HG03064 (cell line): ENCODE measurements around the gene MTMR10.

Experiments
- ATAC-seq: cut with Tn5 transposase; IDR thresholded peaks from one replicate; pipeline ENCODE4 v1.9.1; 2021; ENCODE audit warnings: low read depth; ENCODE audit not compliant: unreplicated experiment

Gene MTMR10

GRCh38 chr15:30962079-30962478 lies 29.3 kb downstream of the MTMR10 start:
- no peak for ATAC-seq

- no peak for ATAC-seq
Measured at GRCh38 chr15:30958219-30958618, 33.2 kb downstream of the MTMR10 start.

DNA sequence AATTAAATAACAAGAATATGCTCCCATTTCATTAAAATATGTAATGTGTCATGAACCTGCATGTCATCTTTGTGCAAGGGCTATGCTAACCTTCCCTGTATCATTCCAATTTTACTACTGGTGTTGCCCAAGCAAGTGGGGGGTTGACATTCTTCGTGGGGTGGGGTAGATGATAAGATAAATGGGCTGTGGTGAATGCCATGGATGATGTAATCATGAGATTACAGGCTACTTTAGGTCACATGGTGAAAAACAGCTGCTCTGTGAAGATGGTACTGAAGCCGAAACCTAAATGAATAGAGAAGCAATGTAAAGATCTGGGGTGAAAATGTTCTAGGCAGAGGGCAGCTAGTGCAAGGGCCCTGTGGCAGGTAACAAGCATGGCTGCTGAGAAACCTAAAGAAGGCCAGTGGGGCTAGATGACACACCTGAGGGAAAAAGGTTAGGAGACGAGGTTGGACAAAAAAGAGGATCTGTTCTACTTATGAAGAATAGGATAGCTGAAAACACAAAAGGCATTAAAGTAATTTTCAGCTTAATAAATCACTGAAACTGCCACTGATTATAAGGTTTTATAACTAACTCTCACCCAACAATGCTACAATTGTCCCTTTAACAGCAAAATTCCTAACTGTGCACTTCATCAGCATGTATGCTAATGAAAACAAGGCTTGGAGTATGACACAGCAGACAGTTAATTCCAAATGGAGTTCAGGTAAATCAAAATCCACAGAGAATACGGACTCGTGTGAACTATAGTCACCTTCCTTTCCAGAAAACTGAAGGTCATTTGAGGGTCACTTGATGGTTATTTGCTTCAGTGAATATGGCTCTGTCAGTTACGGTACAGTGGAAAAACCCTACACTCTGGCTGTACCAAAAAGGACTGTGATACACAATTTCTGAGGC lies 35.0 kb downstream of the MTMR10 start:
- ATAC-seq = no peak

DNA sequence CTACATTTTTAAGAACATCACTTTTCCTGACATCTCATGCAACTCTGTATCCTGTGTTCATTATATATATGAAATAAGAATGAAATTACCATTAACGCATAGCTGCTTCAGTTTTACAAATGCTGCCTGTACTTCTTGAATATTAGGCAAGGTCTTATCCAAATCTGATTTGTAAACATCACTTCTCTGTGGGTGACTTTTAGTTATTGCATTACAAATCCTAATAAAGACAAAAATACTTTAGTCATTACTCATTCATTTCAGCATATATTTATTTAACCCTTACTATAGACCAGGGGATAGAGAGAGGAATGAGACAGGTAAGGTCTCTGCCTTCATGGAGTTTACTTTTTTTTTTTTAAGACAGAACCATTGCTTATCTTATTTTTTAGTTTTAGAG lies 36.8 kb downstream of the MTMR10 start:
- ATAC-seq = no peak

- no peak for ATAC-seq
Measured at GRCh38 chr15:30953731-30954378, 37.6 kb downstream of the MTMR10 start.

GRCh38 chr15:30953183-30953582 lies 38.2 kb downstream of the MTMR10 start:
- ATAC-seq = no peak

DNA sequence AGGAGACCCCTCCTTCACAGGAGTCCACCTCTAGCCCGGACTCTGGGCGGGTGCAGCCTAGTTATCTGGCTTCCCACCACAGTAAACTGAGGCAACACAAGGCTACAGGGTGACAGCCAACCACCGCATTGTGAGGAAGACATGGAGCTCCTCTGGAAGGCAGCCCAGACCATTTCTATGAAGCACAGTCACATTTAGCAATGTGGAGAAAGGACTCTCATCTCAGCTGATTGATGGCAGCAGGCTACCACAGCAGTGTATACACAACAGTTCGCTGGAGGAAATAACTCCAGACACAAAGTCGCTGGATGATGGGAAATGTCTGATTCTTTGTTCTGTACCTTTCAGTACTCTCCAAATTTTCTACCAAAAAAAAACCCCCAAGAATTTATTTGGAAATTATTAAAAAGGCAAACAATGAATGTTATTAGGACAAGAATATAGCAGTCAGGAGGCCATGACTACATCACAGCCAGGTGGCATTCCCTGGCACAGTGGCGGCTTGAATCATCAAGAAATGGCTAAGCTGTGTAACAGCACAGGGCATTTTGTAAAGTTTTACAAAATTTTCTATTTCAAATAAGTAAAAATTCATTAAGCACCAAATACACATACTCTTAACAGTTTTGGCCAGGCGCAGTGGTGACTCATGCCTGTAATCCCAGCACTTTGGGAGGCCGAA lies 47.6 kb downstream of the MTMR10 start:
- ATAC-seq = no peak

DNA sequence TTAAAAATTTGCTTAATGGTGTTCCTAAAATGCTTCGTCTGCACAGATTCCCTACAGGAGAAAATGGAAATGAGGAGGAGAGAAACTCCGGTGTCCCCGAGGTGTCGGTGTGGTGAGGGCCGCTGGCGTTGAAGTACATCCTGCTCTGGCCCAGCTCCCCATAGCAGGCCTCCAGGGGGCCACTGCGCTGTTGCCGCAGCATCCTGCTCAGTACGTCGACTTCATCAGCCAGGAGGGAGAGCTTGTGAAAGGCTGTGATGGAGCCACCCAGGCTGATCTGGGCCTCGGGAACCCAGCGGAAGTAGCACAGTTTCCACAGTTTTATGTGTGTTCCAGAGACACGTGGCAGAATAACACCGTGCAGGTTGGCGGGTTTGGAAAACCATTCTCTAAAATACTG lies 49.9 kb downstream of the MTMR10 start:
- ATAC-seq = no peak

- ATAC-seq = no peak
Measured at GRCh38 chr15:30940359-30940758, 51.1 kb downstream of the MTMR10 start.

DNA sequence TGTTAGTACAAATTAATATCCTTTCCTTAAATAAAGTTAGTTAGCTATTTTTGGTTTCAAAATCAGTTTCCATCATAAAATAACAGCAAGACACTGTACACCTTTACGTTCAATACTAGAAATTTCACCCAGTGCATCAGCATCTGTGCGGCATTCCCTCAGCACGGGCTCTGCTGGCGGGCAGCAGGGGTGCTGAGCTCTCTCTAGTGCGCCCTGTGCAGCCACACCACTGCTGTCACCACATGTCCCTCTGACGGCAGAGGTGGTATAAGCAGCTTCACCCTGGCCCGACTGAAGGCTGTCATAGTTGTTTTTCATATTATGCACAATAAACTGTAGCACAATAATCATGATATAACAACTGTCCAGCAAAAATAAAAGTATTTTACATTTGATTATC lies 52.3 kb downstream of the MTMR10 start:
- no peak for ATAC-seq

DNA sequence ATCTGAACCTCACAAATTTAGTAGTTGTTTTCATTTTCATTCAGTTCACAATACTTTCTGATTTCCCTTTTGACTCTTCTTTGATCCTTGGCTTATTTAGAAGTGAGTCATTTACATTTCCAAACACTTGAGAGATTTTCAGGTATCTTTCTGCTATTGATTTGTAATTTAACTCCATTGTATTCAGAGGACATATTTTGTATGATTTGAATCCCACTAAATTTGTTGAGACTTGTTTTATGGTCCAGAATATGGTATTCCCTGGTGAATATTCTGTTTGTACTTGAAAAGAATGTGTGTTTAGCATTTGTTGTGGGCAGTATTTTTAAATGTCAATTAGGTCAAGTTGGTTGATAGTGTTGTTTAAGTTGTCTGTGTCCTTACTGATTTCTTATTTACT lies 58.1 kb downstream of the MTMR10 start:
- ATAC-seq = no peak

- ATAC-seq = no peak
Measured at GRCh38 chr15:30930422-30930821, 61.0 kb downstream of the MTMR10 start.

DNA sequence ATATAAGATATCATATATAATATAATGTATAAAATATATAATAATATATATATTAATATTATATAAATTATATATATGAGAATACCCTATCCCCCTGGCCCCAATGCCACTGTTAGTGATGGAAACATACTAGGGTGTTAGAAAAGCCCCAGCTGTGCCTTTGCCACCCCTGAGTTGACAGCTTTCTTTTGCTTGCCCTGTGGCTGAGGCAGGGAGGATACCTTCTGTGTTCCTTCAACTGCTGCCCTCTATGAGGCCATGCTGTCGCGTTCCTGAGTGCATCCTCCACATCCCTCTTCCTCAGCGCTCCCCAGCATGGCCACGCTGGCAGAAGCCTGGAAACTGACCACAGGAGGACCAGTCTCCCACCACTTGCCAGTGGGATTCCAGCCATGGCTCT lies 61.4 kb downstream of the MTMR10 start:
- no peak for ATAC-seq

DNA sequence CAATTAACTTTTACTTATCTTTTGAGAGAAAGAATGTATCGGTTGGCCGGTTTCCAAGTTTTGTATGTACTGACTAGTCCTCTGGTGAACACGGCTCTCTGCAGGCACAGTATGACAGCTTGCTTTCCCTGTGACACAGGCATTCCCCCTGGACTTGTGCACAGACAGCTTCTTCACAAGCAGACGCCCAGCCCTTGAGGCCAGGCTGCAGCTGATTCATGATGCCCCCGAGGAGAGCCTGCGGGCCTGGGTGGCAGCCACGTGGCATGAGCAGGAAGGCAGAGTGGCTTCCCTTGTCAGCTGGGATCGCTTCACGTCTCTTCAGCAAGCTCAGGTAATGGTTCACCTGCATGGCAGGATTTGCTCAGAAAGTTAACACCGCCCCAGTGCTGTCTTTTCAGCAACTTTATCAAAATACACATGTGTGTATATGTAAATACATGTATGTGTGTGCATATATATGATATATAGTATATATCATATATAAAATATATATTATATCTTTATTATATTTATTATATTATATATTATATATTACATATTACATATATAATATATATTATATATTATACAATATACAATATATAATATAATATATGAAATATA lies 62.3 kb downstream of the MTMR10 start:
- ATAC-seq = no peak

DNA sequence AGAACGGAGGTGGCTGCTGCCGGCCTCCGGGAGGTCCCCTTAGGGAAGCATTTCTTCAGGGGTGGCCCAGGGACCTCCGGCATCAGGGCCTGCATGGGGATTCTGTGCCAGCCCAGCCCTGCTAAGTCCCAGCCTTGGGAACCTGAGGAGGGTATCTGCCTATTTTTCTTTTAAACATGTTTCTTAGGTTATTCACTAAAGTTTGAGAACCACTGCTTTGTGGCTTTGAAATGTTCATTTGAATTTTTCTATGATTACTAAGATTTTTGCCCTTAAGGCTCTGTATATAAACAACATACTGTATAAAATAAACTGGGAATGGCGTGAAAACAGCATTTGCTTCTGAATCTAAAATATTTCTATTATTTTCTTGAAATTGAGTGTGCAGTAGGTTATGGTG lies 63.4 kb downstream of the MTMR10 start:
- no peak for ATAC-seq

DNA sequence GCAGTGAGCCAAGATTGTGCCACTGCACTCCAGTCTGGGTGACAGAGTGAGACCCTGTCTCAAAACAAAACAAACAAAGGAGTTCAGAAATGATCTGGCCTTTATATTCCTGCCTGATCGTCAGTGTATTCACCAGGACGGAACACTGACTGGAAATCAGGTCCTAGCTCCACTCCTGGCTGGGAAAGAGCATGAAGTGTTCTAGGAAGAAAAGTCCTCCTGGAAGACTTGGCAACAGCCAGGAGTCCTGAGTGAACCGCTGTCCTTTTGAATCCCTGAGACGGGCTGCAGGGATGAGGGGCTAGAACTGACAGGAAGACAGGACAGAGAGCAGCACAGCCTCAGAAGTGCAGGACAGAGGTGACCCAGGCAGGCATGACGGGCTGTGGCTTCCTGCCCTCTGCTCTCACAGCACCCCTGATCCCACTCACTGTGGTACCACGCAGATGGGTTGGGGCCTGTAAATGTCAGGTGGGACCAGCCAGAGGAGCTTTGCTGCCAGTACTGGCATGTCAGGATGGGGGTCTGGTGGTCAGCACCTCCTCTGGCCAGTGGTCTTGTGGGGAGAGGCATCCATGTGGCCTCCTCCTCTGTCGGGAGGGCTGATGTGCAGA lies 64.2 kb downstream of the MTMR10 start:
- ATAC-seq = no peak

DNA sequence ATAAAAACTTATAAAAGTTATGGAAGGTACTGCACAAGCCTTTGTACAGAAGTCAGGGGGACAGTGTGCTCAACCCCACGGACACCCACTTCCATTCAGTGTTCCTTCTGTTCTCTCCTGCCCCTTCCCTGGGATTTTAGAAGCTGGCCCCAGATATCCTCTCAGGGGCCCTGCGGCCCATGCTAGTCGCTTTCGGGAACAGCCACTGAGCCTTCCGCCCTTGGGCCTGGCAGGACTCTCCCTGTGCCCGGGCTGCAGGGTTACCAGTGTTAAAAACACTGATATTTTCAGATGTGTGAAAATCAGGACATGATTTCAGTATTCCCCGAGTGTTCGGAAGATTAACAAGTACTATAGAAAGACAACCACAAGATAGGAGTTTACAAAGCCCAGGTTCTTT lies 65.3 kb downstream of the MTMR10 start:
- ATAC-seq = no peak

DNA sequence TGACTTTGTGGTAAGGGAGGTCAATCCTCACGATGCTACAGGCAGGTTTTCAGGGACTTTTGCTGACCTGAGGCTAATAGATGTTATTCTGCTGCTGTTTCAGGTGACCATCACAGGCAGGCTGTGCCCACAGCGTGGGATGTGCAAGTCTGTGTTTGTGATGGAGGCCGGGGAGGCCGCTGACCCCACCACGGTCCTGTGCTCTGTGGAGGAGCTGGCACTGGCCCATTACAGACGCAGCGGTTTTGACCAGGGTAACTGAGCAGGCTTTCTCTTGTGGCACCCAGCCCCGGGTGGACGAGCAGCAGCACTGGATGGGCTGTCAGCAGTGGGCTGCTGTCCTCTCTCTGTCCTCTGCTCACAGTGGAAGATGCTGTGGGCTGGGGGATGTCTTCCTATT lies 65.7 kb downstream of the MTMR10 start:
- no peak for ATAC-seq

- ATAC-seq = no peak
Measured at GRCh38 chr15:30924353-30924752, 67.1 kb downstream of the MTMR10 start.

GRCh38 chr15:30923429-30923828 lies 68.0 kb downstream of the MTMR10 start:
- no peak for ATAC-seq
